GM18526 (cell line): ENCODE measurements around the gene TRMU.

Experiments used
- POLR2A ChIP-seq: IDR thresholded peaks from 3 replicates; pipeline ENCODE4 v1.6.1; 2011; ENCODE audit not compliant: insufficient read length; ENCODE audit errors: extremely low read depth

The TRMU gene

GRCh38 chr22:46366327-46366731 lies 30.8 kb downstream of the TRMU start:
- TF ChIP-seq POLR2A = no peak

- TF ChIP-seq POLR2A = no peak
Observed at GRCh38 chr22:46366801-46367706, 31.5 kb downstream of the TRMU start.

GRCh38 chr22:46367707-46368191 lies 32.2 kb downstream of the TRMU start:
- no peak for TF ChIP-seq POLR2A

GRCh38 chr22:46368422-46368821 lies 32.9 kb downstream of the TRMU start:
- no peak for TF ChIP-seq POLR2A

GRCh38 chr22:46368871-46369715 lies 33.6 kb downstream of the TRMU start:
- TF ChIP-seq POLR2A = no peak

GRCh38 chr22:46369716-46370583 lies 34.4 kb downstream of the TRMU start:
- TF ChIP-seq POLR2A = no peak

- no peak for TF ChIP-seq POLR2A
Observed at GRCh38 chr22:46370584-46371291, 35.2 kb downstream of the TRMU start.

- TF ChIP-seq POLR2A = no peak
Observed at GRCh38 chr22:46371623-46372226, 36.2 kb downstream of the TRMU start.

GRCh38 chr22:46372686-46373085 lies 37.2 kb downstream of the TRMU start:
- TF ChIP-seq POLR2A = no peak

GRCh38 chr22:46373159-46373558 lies 37.6 kb downstream of the TRMU start:
- no peak for TF ChIP-seq POLR2A

GRCh38 chr22:46373921-46374662 lies 38.6 kb downstream of the TRMU start:
- TF ChIP-seq POLR2A = no peak

GRCh38 chr22:46374663-46375474 lies 39.4 kb downstream of the TRMU start:
- TF ChIP-seq POLR2A = no peak
